HAP-1 (cell line): ENCODE results near the gene HOXA9.
A peak's percentile ranks its signal among the peaks of the same experiment; 100 is the strongest.

ENCODE experiments used
- DNase-seq, 2 experiments: peaks; one replicate each; pipeline ENCODE4 v3.0.0-alpha.2; 2016 to 2020; ENCODE audit warnings: low spot score in 2 of 2
- H3K27me3 ChIP-seq: fragments of 250-450 bp; sonication (Bioruptor Pico); 2 replicates; pipeline ENCODE4 v1.5.1; 2020; ENCODE audit warnings: low read depth, mild to moderate bottlenecking, moderate library complexity
- H3K36me3 ChIP-seq: fragments of 250-450 bp; sonication (Bioruptor Pico); replicated peaks from 2 replicates; pipeline ENCODE4 v1.5.1; 2020; ENCODE audit warnings: mild to moderate bottlenecking
- H3K4me1 ChIP-seq: fragments of 250-450 bp; sonication (Bioruptor Pico); 2 replicates; pipeline ENCODE4 v1.5.1; 2020; ENCODE audit warnings: mild to moderate bottlenecking
- H3K4me3 ChIP-seq: fragments of 250-450 bp; sonication (Bioruptor Pico); 2 replicates; pipeline ENCODE4 v1.5.1; 2020; ENCODE audit warnings: mild to moderate bottlenecking, moderate library complexity
- H3K9me3 ChIP-seq: fragments of 250-450 bp; sonication (Bioruptor Pico); 2 replicates; pipeline ENCODE4 v1.5.1; 2020; ENCODE audit warnings: mild to moderate bottlenecking, moderate library complexity
- in situ Hi-C: fragments of 300-500 bp; cut with MboI; formaldehyde crosslinking; loops from 3 replicates; pipeline ENCODE4 v1.14.3; 2020; ENCODE audit warnings: low sequenced_read_pairs, inconsistent platforms, mixed read lengths

The HOXA9 gene

DNA sequence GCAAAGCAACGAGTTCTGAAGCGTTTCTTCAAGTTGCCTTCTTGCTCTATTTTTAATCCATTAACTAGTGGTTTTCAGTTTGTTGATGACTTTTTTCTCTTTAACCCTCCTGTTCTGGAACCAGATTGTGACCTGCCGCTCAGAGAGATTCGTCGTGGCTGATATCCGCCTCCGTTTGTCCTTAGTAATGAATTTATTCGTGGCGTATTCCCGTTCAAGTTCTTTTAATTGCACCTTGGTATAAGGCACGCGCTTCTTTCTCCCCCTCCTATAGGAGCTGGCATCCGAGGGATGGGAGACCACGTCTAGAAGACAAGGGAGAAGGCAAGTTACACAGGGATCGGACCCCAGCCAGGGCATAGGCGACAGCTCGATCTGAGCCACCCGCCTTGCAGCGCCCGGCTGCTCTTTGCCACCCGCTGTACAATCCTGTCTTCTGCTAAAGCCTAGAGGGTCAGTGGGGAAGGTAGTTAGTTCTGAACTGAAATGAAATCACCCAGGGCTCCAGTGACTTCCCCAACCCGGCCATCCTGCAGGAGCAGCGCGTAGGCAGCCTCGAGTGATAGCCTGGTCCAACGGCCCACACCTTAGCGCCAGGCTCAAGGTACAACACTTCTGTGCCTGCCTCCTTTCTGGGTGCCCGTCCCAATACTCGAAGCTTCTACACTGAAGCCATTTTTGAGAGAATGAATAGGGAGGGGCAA is 33.0 kb upstream of the HOXA9 start:
- in situ Hi-C loops, result loop anchor here (5.0 kb wide), 2 partner anchors 724 to 819 kb away; no protein-coding TSS in a partner anchor
- Histone ChIP-seq H3K27me3 (no peaks in the 10 kb centered on the region), H3K4me3 (peak overlapping the region; percentile 65), H3K4me1 (peaks cover 14% of the 10 kb centered on the region; the same call in 1 of the 2 replicates), H3K9me3 (no peaks in the 10 kb centered on the region), H3K36me3 (peaks cover 25% of the 10 kb centered on the region)
- DNase-seq, result peak in 1 of 2 experiments; percentile 44

DNA sequence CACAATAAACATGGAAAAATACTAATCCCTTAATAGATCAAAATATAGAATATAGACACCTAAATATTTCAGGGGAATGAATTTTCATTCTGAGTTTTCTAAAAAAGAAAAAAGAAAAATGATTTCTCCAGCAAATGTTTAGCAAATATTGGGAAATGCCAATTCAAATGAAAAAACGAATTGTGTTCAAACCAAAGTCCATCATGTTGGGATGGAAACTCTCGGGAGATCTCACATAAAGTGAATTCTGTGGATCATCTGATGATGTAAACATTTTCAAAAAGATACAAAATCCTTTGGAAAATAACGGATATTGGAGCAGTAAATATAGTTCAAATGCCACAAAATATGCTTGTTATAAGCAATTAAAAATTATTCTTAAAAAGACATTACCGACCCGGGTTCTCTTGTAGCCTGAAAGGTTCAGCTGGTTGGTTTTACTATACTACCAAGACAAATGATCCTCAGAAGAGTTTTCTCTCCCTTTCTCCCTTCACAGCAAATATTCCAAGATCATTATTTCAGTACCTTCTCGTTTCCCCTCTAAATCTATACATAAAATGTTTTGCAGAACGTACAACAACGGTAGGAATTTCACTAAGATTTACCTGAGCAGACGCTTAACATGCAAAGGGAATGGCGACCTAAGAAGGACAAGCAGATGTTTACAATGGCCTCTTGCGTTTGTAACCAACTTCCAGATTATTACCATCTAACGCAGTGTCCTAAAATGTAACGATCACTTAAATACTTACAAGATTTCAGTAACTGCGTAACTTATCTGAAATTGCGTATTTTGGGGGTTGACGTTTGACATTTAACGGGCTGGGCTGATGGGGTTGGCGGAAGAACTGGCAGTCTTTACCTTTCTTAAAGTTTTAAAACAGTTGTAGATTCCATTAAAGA is 32.1 kb upstream of the HOXA9 start:
- no peaks in the 10 kb centered on the region for H3K27me3 ChIP-seq
- no peak for DNase-seq
- peaks cover 29% of the 10 kb centered on the region for H3K36me3 ChIP-seq
- no peaks in the 10 kb centered on the region for H3K9me3 ChIP-seq
- in situ Hi-C loops, result loop anchor here (5.0 kb wide), 2 partner anchors 725 to 820 kb away; no protein-coding TSS in a partner anchor
- peak overlapping the region; percentile 65 for H3K4me3 ChIP-seq
- H3K4me1 ChIP-seq, result peaks cover 9% of the 10 kb centered on the region; the same call in 1 of the 2 replicates

DNA sequence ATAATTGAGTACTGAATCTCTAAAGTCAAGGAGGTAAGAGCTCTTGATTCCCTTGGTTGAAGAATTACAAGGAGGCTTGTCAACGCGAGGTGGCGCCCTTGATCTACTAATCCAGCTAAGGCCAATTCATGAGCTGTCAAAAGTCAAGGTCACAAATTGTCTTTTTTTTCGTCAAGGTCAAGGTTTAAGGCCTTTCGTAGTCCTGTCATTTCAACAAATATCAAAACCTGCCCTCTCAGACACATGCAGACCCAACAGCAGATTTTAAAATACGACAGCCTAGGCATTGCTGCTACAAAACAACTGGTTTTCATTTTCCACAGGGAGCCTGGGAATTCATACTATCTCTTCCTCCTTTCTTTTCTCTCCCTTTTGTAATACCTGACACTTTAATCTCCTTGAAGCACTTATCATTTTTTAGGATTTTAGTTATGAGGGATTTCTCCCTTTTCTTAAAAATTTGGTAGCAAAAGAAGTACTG is 31.0 kb upstream of the HOXA9 start:
- Histone ChIP-seq H3K36me3 (peaks cover 39% of the 10 kb centered on the region), H3K4me3 (peak overlapping the region; percentile 65), H3K9me3 (no peaks in the 10 kb centered on the region), H3K4me1 (peaks cover 9% of the 10 kb centered on the region; the same call in 1 of the 2 replicates), H3K27me3 (no peaks in the 10 kb centered on the region)
- in situ Hi-C loops, result loop anchor here (5.0 kb wide), 2 partner anchors 726 to 821 kb away; no protein-coding TSS in a partner anchor
- peak; percentile 80 to 95 for DNase-seq

DNA sequence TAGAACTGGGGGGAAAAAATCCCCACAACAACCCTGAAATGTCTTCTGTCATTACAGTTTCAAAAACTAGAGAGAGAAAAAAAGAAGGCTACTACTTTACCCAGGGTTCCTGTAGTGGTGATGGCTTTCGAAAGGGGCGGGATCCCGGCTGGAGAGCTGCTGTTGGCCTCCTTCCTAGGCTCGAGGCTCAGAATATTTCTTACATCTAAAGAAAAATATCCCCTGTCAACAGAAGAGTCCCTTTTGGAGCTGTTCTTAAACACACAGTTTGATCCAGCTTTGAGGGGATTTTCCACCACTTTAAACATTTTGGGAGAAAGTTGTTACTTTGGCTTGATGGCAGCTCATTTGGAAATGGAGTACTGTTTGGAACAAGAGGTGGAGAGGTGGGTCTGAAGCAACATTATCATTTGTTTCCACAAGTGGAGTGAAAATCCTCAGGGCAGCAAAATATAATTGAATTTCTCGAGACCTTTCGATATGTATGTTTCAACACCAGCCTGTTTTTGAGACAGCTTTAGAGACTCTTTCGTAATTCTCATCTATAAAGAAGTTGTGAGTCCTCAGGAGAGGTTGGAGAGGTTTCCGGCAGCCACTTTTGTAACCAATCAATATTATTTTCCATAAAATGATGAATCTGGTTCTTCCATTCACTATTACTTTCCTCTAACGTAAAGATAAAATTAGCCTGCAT is 29.5 kb upstream of the HOXA9 start:
- DNase-seq, result peak in 1 of 2 experiments; percentile 56
- in situ Hi-C loops, result loop anchor here (5.0 kb wide), 3 partner anchors 582 to 822 kb away; no protein-coding TSS in a partner anchor
- Histone ChIP-seq H3K9me3 (no peaks in the 10 kb centered on the region), H3K4me3 (peak overlapping the region; percentile 65), H3K4me1 (peaks cover 11% of the 10 kb centered on the region), H3K36me3 (peaks cover 41% of the 10 kb centered on the region), H3K27me3 (no peaks in the 10 kb centered on the region)

DNA sequence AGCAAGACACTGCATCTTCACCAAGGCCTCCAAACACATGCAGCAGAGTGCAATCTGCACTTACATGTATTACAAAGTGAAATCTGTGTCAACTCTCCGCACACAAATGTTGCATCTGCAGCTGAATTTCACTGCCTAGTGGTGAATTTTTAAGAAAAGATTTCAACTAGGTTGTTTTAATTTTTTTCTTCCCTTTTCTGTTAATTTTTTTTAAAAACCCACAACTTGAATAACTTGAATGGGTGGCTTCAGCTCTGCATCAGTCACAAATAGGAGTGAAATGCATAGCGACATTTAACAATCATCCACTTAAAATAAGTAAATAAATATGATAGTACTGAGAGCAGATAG is 28.6 kb upstream of the HOXA9 start:
- Histone ChIP-seq H3K36me3 (peaks cover 41% of the 10 kb centered on the region), H3K9me3 (no peaks in the 10 kb centered on the region), H3K27me3 (no peaks in the 10 kb centered on the region), H3K4me1 (peaks cover 20% of the 10 kb centered on the region), H3K4me3 (peak overlapping the region; percentile 65)
- no peak for DNase-seq
- in situ Hi-C loops, result loop anchor here (5.0 kb wide), 1 partner anchor 583 kb away; no protein-coding TSS in a partner anchor

DNA sequence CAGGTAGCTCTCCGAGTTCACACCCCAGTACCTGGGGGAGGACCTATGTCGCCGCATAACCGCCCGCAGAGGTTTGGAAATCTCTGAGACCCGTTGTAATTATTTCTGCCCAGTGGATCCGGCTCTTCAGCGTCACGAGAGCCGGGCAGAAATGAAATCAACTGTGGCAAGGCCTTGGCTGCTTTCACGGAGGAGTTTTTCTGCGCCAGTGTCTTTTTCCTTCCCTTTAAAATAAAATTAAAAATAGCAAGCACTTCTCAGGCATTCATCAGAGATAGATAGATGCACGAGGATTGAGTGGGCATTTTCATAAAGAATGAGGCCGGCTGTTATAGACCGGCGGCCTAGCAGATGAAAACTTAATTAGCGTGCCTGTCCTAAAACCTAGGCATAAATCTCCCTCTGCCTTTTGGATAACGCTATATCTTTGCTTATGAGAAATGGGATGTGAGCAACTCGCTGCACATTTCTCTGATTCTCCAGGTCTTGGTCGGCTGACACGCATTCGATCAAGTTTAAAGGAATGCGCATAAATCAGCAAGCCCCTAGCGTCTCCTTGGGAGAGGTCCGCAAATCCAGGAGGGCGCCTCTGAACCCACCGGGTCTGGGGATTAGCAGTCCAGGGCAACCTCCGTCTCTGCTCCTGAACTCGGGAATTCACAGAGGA is 28.1 kb upstream of the HOXA9 start:
- no peaks in the 10 kb centered on the region for H3K27me3 ChIP-seq
- no peaks in the 10 kb centered on the region for H3K9me3 ChIP-seq
- in situ Hi-C loops, result loop anchor here (5.0 kb wide), 1 partner anchor 584 kb away; no protein-coding TSS in a partner anchor
- H3K4me3 ChIP-seq, result peak overlapping the region; percentile 65
- H3K36me3 ChIP-seq, result peaks cover 41% of the 10 kb centered on the region
- DNase-seq, result peak; percentile 60 to 72
- peaks cover 25% of the 10 kb centered on the region for H3K4me1 ChIP-seq

DNA sequence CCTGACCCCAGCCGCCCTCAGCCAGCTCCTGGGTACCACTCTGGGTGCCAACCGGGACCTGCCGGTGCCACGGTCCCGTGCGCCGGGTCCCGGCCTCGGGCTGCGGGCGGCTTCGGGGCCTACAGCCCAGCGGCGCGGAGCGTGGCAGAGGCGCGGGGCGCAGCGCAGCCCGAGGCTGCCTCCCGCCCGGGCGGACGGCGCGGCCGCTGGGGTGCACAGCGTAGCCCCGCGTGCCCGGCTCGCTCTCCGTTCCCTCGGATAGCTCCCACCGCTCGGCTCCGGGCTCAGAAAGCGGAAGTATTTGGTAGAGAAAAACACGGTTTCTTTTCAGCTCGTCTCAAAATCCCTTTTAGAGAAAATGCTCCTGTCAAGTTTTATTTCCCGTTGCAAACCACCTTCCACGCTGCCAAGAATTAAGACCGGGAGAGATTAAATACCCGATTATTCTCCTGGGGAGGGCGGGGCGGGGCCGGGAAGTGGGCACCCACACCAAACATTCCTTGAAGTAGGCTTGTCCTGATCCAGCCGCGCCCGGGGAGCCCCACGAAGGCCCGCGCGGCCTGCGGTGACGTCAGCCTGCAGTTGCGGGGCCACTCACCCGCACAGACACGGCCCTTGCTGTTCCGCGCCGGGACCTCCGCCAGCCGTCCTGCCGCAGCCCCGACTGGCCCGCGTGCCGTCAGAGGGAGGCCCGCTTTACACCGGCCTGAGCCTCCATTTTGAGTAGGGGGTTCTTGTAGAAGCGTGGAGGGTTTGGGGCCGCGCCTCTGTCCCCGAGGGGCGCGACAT is 27.4 kb upstream of the HOXA9 start:
- in situ Hi-C loops, result loop anchor here (5.0 kb wide), 1 partner anchor 585 kb away; no protein-coding TSS in a partner anchor
- peaks cover 41% of the 10 kb centered on the region for H3K36me3 ChIP-seq
- H3K4me3 ChIP-seq, result peak overlapping the region; percentile 65
- no peaks in the 10 kb centered on the region for H3K27me3 ChIP-seq
- no peaks in the 10 kb centered on the region for H3K9me3 ChIP-seq
- peaks cover 30% of the 10 kb centered on the region for H3K4me1 ChIP-seq
- peak in 1 of 2 experiments; percentile 37 for DNase-seq

DNA sequence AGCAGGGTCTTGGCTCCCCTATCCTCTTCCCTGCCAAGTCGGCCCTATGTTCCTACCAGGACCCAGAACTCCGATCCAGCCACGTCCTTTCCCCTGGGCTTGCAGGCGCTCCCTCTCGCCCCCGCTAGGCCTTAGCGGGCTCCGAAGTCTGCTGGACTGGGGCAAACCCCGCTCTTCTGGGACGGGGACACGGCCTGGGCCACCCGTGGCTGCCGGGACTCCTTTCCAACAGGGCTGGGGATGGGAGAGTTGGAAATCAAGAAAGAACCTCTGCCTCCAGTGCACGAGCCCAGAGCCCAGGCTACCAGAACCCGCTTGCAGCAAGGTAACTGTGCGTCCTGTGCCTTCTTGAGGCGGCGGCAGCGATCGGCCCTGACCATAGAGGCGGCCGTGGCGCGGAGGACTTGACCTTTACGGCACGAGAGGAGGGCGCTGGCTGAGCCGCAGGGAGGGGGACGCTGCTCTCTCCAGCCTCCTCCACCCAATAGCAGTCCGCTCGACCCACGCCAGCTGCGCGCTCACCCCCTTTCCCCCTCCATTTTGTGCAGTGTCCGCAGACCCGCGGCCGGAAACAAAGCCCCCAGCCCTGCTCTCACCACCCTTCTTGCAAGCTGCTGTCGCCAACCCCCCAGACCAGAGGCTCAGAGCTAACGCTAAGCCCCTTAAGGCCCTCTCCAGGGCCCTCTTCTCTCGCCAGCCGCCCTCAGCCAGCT is 26.7 kb upstream of the HOXA9 start:
- DNase-seq, result peak in 1 of 2 experiments; percentile 12
- Histone ChIP-seq H3K4me3 (no peak overlapping the region), H3K36me3 (peaks cover 41% of the 10 kb centered on the region), H3K27me3 (no peaks in the 10 kb centered on the region), H3K9me3 (no peaks in the 10 kb centered on the region), H3K4me1 (peaks cover 34% of the 10 kb centered on the region)
- in situ Hi-C loops, result loop anchor here (5.0 kb wide), 1 partner anchor 585 kb away; no protein-coding TSS in a partner anchor

DNA sequence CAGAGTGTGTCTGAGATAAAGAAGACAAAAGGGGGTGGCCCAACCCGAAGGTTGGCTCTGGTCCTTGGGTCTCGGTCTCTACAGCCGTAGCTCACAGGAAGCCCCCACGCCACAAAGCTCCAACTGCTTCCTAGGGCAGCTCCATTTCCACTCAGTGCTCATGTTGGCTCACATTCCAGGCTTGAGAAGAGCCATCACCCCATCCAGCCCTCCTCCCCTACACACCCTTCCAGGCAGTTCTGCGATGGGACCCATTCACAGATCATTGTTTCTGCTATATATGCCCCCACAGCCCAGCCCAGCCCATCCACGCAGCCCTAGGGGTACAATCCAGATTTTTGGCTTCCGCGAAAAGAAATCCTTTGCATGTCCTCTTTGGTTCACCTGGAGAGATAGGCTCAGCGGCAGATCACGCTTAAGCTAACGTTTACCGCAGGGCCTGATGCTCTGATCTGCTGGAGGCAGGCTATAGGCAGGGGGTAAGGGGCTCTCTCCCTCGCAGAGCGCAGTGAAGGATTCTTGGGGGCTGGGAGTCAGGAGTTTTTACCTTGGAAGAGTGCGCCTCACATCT is 25.9 kb upstream of the HOXA9 start:
- no peaks in the 10 kb centered on the region for H3K9me3 ChIP-seq
- no peak overlapping the region for H3K4me3 ChIP-seq
- H3K27me3 ChIP-seq, result no peaks in the 10 kb centered on the region
- in situ Hi-C loops, result loop anchor here (5.0 kb wide), 1 partner anchor 586 kb away; no protein-coding TSS in a partner anchor
- peaks cover 41% of the 10 kb centered on the region for H3K36me3 ChIP-seq
- peak in 1 of 2 experiments; percentile 10 for DNase-seq
- peaks cover 37% of the 10 kb centered on the region for H3K4me1 ChIP-seq

DNA sequence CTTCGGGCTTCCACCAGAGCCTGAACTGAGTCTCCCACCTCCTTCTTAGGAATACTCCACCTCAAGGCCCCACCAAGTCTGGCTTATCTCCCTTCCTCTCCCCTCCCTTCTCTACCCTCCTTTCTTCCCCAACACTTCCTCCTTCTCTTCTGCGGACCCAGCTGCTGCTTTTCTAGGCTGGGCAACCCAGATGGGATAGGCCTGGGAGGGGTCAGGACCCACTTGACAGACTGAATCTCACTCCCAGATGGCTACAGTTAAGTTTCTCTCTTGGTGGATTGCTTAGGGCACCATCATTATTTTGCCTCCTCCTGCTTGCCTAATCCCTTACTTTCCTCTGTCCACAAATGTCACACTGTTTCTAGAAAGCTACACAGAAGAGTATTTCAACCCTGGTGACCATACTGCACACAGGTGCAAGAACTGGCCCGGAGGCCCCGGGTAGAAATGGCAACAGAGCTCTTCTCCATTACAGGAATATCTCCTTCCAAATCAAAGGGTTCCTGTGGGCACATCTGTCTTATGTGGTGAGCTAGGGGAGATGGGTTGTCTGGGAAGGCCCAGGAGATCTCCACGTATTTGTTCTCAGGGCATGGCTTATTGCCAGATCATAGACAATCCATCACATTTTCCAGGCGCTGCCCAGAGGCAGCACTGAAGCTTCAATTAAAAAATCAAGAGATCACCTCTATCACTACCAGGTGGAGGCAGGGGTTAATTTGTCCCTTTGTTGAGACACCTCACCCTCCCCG is 24.8 kb upstream of the HOXA9 start:
- Histone ChIP-seq H3K9me3 (no peaks in the 10 kb centered on the region), H3K27me3 (no peaks in the 10 kb centered on the region), H3K4me3 (no peak overlapping the region), H3K36me3 (peaks cover 32% of the 10 kb centered on the region), H3K4me1 (peaks cover 32% of the 10 kb centered on the region)
- DNase-seq, result peak in 1 of 2 experiments; percentile 12
- in situ Hi-C loops, result loop anchor here (5.0 kb wide), 1 partner anchor 587 kb away; no protein-coding TSS in a partner anchor
